SK-N-SH (cell line): ENCODE results near the gene DNAH10. TPM values are rescaled to one million over a fixed set of nuclear protein-coding genes. Genes with fewer than 3 reads are reported as not detected.

ENCODE experiments used
- CTCF ChIA-PET: fragments of 300-600, 350-600 bp; formaldehyde crosslinking; extraction: SDS; loops from one replicate; lab custom pipeline; 2021; lab: Yijun Ruan, JAX
- POLR2A ChIA-PET: fragments of 350-600 bp; sonication (Branson Sonifier 250); formaldehyde crosslinking; extraction: SDS; loops from one replicate; lab custom pipeline; 2020; ENCODE audit warnings: antibody characterized with exemption, inconsistent platforms; lab: Yijun Ruan, JAX
- DNase-seq: peaks from one replicate; pipeline ENCODE4 v3.0.0; 2012
- H2AFZ ChIP-seq: fragments of 200-600 bp; sonication (generic); 2 replicates; pipeline ENCODE4 v1.8.1; 2016; ENCODE audit warnings: antibody characterized with exemption, mild to moderate bottlenecking, low read depth
- H3F3A ChIP-seq: fragments of 200-600 bp; sonication (generic); replicated peaks from 2 replicates; pipeline ENCODE3; 2016; ENCODE audit warnings: antibody characterized with exemption, mild to moderate bottlenecking; ENCODE audit not compliant: insufficient read depth
- H3K27ac ChIP-seq, 2 experiments: fragments of 200-500 bp in 1 of 2; fragments of 200-600 bp in 1 of 2; sonication (Bioruptor generic) in 1 of 2; sonication (generic), shearing (Covaris generic) in 1 of 2; 2 replicates each; pipeline versions ENCODE4 v1.5.1 to v1.6.1; 2014 to 2016; ENCODE audit warnings: low read depth in 2 of 2, inconsistent platforms in 1 of 2, low read length in 1 of 2, mild to moderate bottlenecking in 1 of 2, mixed read lengths in 1 of 2
- H3K27me3 ChIP-seq: fragments of 200-600 bp; sonication (generic), shearing (Covaris generic); 2 replicates; pipeline ENCODE4 v1.6.1; 2016; ENCODE audit warnings: mixed run types; ENCODE audit not compliant: insufficient read depth
- H3K36me3 ChIP-seq, 2 experiments: fragments of 200-500 bp in 1 of 2; fragments of 200-600 bp in 1 of 2; sonication (Bioruptor generic) in 1 of 2; sonication (generic) in 1 of 2; replicated peaks in 1 of 2; 2 replicates each; pipeline versions ENCODE3 to v1.5.1; 2014 to 2016; ENCODE audit warnings: low read length in 1 of 2, mild to moderate bottlenecking in 1 of 2; ENCODE audit not compliant: insufficient read depth in 2 of 2, control insufficient read depth in 1 of 2
- H3K4me1 ChIP-seq, 2 experiments: fragments of 200-500 bp in 1 of 2; fragments of 200-600 bp in 1 of 2; sonication (Bioruptor generic) in 1 of 2; sonication (generic), shearing (Covaris generic) in 1 of 2; 2 replicates each; pipeline versions ENCODE4 v1.5.1 to v1.6.1; 2014 to 2016; ENCODE audit warnings: low read depth in 1 of 2, low read length in 1 of 2, mixed run types in 1 of 2; ENCODE audit not compliant: insufficient read depth in 2 of 2, control insufficient read depth in 1 of 2
- H3K4me2 ChIP-seq: fragments of 200-600 bp; sonication (generic), shearing (Covaris generic); 2 replicates; pipeline ENCODE4 v1.6.1; 2017; ENCODE audit warnings: mixed run types
- H3K4me3 ChIP-seq, 2 experiments: fragments of 200-500 bp in 1 of 2; fragments of 200-600 bp in 1 of 2; sonication (Bioruptor generic) in 1 of 2; sonication (generic), shearing (Covaris generic) in 1 of 2; 2 replicates each; pipeline versions ENCODE4 v1.5.1 to v1.8.1; 2014 to 2016; ENCODE audit warnings: low read depth in 2 of 2, inconsistent platforms in 1 of 2, low read length in 1 of 2, mild to moderate bottlenecking in 1 of 2, mixed read lengths in 1 of 2, moderate library complexity in 1 of 2
- H3K79me2 ChIP-seq: fragments of 200-600 bp; sonication (generic); 2 replicates; pipeline ENCODE4 v1.8.1; 2017; ENCODE audit warnings: mild to moderate bottlenecking; ENCODE audit not compliant: insufficient read depth
- H3K9ac ChIP-seq: fragments of 200-600 bp; sonication (generic); 2 replicates; pipeline ENCODE4 v1.6.1; 2017; ENCODE audit warnings: mixed run types
- H3K9me2 ChIP-seq: fragments of 200-600 bp; sonication (generic); 2 replicates; pipeline ENCODE4 v1.6.1; 2017; ENCODE audit warnings: mixed run types
- H3K9me3 ChIP-seq: fragments of 200-600 bp; sonication (generic); 2 replicates; pipeline ENCODE4 v1.6.1; 2017; ENCODE audit warnings: mixed run types, mild to moderate bottlenecking, moderate library complexity
- H4K20me1 ChIP-seq: fragments of 200-600 bp; sonication (generic); 2 replicates; pipeline ENCODE4 v1.6.1; 2017; ENCODE audit warnings: mild to moderate bottlenecking, mixed run types; ENCODE audit not compliant: insufficient read depth
- CHD2 ChIP-seq: fragments of 150-350 bp; IDR thresholded peaks from 2 replicates; pipeline ENCODE4 v1.6.1; 2018; ENCODE audit warnings: low read length; ENCODE audit not compliant: partially characterized antibody
- ELF1 ChIP-seq: IDR thresholded peaks from 2 replicates; pipeline ENCODE4 v1.4.0; 2012
- EP300 ChIP-seq, 2 experiments: IDR thresholded peaks; 2 replicates each; pipeline versions ENCODE4 v1.4.0 to v1.6.1; 2012; ENCODE audit warnings: borderline replicate concordance in 1 of 2, low read depth in 1 of 2, low read length in 1 of 2
- EZH2phosphoT487 ChIP-seq: fragments of 200-600 bp; sonication (generic); IDR thresholded peaks from 2 replicates; pipeline ENCODE4 v1.6.1; 2017; ENCODE audit warnings: low read depth, mixed run types, mild to moderate bottlenecking, antibody characterized with exemption, moderate library complexity, borderline replicate concordance
- FOXJ3 ChIP-seq: sonication (generic); formaldehyde crosslinking; IDR thresholded peaks from 2 replicates; pipeline ENCODE4 v1.5.1; 2020; ENCODE audit warnings: mild to moderate bottlenecking, missing genetic modification reagents
- FOXM1 ChIP-seq: IDR thresholded peaks from 2 replicates; pipeline ENCODE4 v1.4.0; 2012; ENCODE audit warnings: low read depth, mild to moderate bottlenecking
- MAX ChIP-seq: IDR thresholded peaks from 2 replicates; pipeline ENCODE4 v1.4.0; 2012; ENCODE audit warnings: low read depth
- NFIC ChIP-seq: IDR thresholded peaks from 2 replicates; pipeline ENCODE4 v1.4.0; 2012; ENCODE audit warnings: borderline replicate concordance
- NRF1 ChIP-seq: IDR thresholded peaks from 2 replicates; pipeline ENCODE4 v1.6.1; 2012; ENCODE audit warnings: low read depth, mild to moderate bottlenecking, low read length
- PBX3 ChIP-seq: IDR thresholded peaks from 2 replicates; pipeline ENCODE4; 2012
- POLR2AphosphoS5 ChIP-seq: IDR thresholded peaks from 2 replicates; pipeline ENCODE4 v1.6.1; 2012; ENCODE audit warnings: low read depth, low read length
- RCOR1 ChIP-seq: fragments of 150-350 bp; IDR thresholded peaks from 2 replicates; pipeline ENCODE4 v1.6.1; 2017; ENCODE audit warnings: antibody characterized with exemption, low read length
- REST ChIP-seq: IDR thresholded peaks from 2 replicates; pipeline ENCODE4 v1.6.1; 2012; ENCODE audit warnings: mild to moderate bottlenecking, low read depth, low read length, moderate library complexity
- RFX5 ChIP-seq: IDR thresholded peaks from 2 replicates; pipeline ENCODE4 v1.6.1; 2012; ENCODE audit warnings: mild to moderate bottlenecking, improper control_type of control experiment, low read length
- RXRA ChIP-seq: IDR thresholded peaks from 2 replicates; pipeline ENCODE4 v1.4.0; 2012; ENCODE audit warnings: low read depth, mild to moderate bottlenecking, borderline replicate concordance
- SMC3 ChIP-seq: IDR thresholded peaks from 2 replicates; pipeline ENCODE4 v1.6.1; 2012; ENCODE audit warnings: low read depth, low read length, improper control_type of control experiment
- TEAD4 ChIP-seq: IDR thresholded peaks from 2 replicates; pipeline ENCODE4 v1.4.0; 2012; ENCODE audit warnings: mild to moderate bottlenecking, borderline replicate concordance; ENCODE audit not compliant: insufficient read depth
- USF1 ChIP-seq: IDR thresholded peaks from 2 replicates; pipeline ENCODE4 v1.4.0; 2012; ENCODE audit warnings: low read depth, borderline replicate concordance
- USF2 ChIP-seq: fragments of 150-350 bp; IDR thresholded peaks from 2 replicates; pipeline ENCODE4 v1.6.1; 2017; ENCODE audit warnings: antibody characterized with exemption, low read length, low read depth, borderline replicate concordance
- ZBTB33 ChIP-seq: IDR thresholded peaks from 2 replicates; pipeline ENCODE4 v1.4.0; 2012; ENCODE audit warnings: low read depth, borderline replicate concordance
- WGBS: methylation state at CpG from one replicate; pipeline ENCODE4 v1.1.6; 2017; ENCODE audit warnings: low lambda C conversion rate; 5-methylcytosine and 5-hydroxymethylcytosine counted together
- polyA plus RNA-seq, 3 experiments: library from polyadenylated mRNA; depleted of rRNA; stranded (reverse); fragments of >200 nt; gene quantifications; 2 replicates each; pipeline ENCODE4 v1.2.3, GENCODE V29; 2012

The DNAH10 gene
- polyA plus RNA-seq, 1 of the 3 experiments (the other 2 are of a cell fraction), result 0.13 TPM

GRCh38 chr12:123910057-123910456, 148.0 kb downstream of the DNAH10 start:
- TF ChIP-seq FOXJ3 (CRISPR knock-in tag), result no peak
- TF ChIP-seq REST, result no peak
- no peak for TF ChIP-seq NFIC
- TF ChIP-seq MAX, result no peak
- TF ChIP-seq CHD2, result no peak
- TF ChIP-seq SMC3, result no peak
- no peak for TF ChIP-seq FOXM1
- TF ChIP-seq ELF1, result no peak
- TF ChIP-seq ZBTB33, result no peak
- no peak for TF ChIP-seq NRF1
- TF ChIP-seq EP300 (IDR thresholded peaks at IDR 0.05; ENCODE audit: borderline replicate concordance in 1 of 2, low read depth in 1 of 2, low read length in 1 of 2), result no peak
- no peak for TF ChIP-seq RXRA
- TF ChIP-seq POLR2AphosphoS5, result no peak
- no peak for TF ChIP-seq RFX5
- no peak for TF ChIP-seq USF1
- TF ChIP-seq TEAD4, result no peak
- TF ChIP-seq EZH2phosphoT487, result no peak
- TF ChIP-seq USF2, result no peak
- TF ChIP-seq PBX3, result no peak
- TF ChIP-seq RCOR1, result no peak
- TF ChIP-seq, all 33 proteins: peak for 0
- DNase-seq, result no peak
- Histone ChIP-seq H4K20me1 (no peaks in the 10 kb centered on the region), H3K36me3 (no peaks in the 10 kb centered on the region), H3K9me2 (no peaks in the 10 kb centered on the region), H3F3A (peaks cover 13% of the 10 kb centered on the region), H3K4me1 (peaks cover 0 to 6% of the 10 kb centered on the region in 2 experiments; a peak in 1 of 4 replicates), H3K4me3 (no peak overlapping the region), H3K27ac (no peak overlapping the region), H2AFZ (no peak overlapping the region), H3K4me2 (no peak overlapping the region), H3K79me2 (no peaks in the 10 kb centered on the region), H3K9me3 (no peaks in the 10 kb centered on the region), H3K9ac (no peak overlapping the region), H3K27me3 (no peaks in the 10 kb centered on the region)
- ChIA-PET CTCF (no interaction called here), POLR2A (no interaction called here)
- WGBS, result 74% methylated on average over 8 of the region's 8 CpGs
